ENCODE measurements around the gene UBE2J2. TPM values are rescaled to one million over a fixed set of nuclear protein-coding genes. Genes with fewer than 3 reads are reported as not detected.

UBE2J2 gene
- total RNA-seq, 6 experiments from 2014 or later = 56.2 to 67.9 (median 61.1) TPM

- Mint-ChIP-seq H3K9me3 (no peaks in the 10 kb centered on the region), H3K27me3 (ENCODE audit: insufficient read depth) (peaks cover 2% of the 10 kb centered on the region; the same call in 1 of the 2 replicates), H3K36me3 (ENCODE audit: low read depth) (no peaks in the 10 kb centered on the region), H3K4me1 (ENCODE audit: low read depth) (no peaks in the 10 kb centered on the region), H3K4me3 (no peak within 1 kb of the TSS), H3K27ac (no peak within 1 kb of the TSS)
- no peak for TF ChIP-seq CTCF (IDR thresholded peaks at IDR 0.05)
- DNase-seq = no peak
These were observed 26.9 kb downstream of the UBE2J2 start, which contains the start of gene C1QTNF12 for GRCh38 chr1:1246577-1247340. TSS of gene C1QTNF12 (minus strand) at chr1:1246722. CDS start at chr1:1246690, 32 bp downstream.

GRCh38 chr1:1245817-1246576 is 27.7 kb downstream of the UBE2J2 start:
- H3K9me3 Mint-ChIP-seq = no peaks in the 10 kb centered on the region
- H3K36me3 Mint-ChIP-seq (ENCODE audit: low read depth) = no peaks in the 10 kb centered on the region
- no peak for TF ChIP-seq CTCF (IDR thresholded peaks at IDR 0.05)
- no peak overlapping the region for H3K27ac Mint-ChIP-seq
- peaks cover under 1% of the 10 kb centered on the region; the same call in 1 of the 2 replicates for H3K27me3 Mint-ChIP-seq (ENCODE audit: insufficient read depth)
- H3K4me1 Mint-ChIP-seq (ENCODE audit: low read depth) = no peaks in the 10 kb centered on the region
- no peak overlapping the region for H3K4me3 Mint-ChIP-seq
- DNase-seq = no peak

GRCh38 chr1:1245178-1245816 is 28.4 kb downstream of the UBE2J2 start:
- peaks cover 2% of the 10 kb centered on the region; the same call in 1 of the 2 replicates for H3K27me3 Mint-ChIP-seq (ENCODE audit: insufficient read depth)
- H3K27ac Mint-ChIP-seq = no peak overlapping the region
- no peak for TF ChIP-seq CTCF (IDR thresholded peaks at IDR 0.05)
- no peaks in the 10 kb centered on the region for H3K9me3 Mint-ChIP-seq
- H3K36me3 Mint-ChIP-seq (ENCODE audit: low read depth) = no peaks in the 10 kb centered on the region
- H3K4me1 Mint-ChIP-seq (ENCODE audit: low read depth) = no peaks in the 10 kb centered on the region
- DNase-seq = no peak
- H3K4me3 Mint-ChIP-seq = no peak overlapping the region

- TF ChIP-seq CTCF (IDR thresholded peaks at IDR 0.05) = no peak
- no peak for DNase-seq
- Mint-ChIP-seq H3K4me3 (no peak overlapping the region), H3K27me3 (ENCODE audit: insufficient read depth) (peaks cover 4% of the 10 kb centered on the region), H3K36me3 (ENCODE audit: low read depth) (no peaks in the 10 kb centered on the region), H3K4me1 (ENCODE audit: low read depth) (no peaks in the 10 kb centered on the region), H3K9me3 (no peaks in the 10 kb centered on the region), H3K27ac (no peak overlapping the region)
These were observed 29.4 kb downstream of the UBE2J2 start for GRCh38 chr1:1244192-1244811.

- peaks cover 4% of the 10 kb centered on the region for H3K27me3 Mint-ChIP-seq (ENCODE audit: insufficient read depth)
- H3K36me3 Mint-ChIP-seq (ENCODE audit: low read depth) = no peaks in the 10 kb centered on the region
- no peak overlapping the region for H3K27ac Mint-ChIP-seq
- no peak for TF ChIP-seq CTCF (IDR thresholded peaks at IDR 0.05)
- H3K9me3 Mint-ChIP-seq = no peaks in the 10 kb centered on the region
- no peak overlapping the region for H3K4me3 Mint-ChIP-seq
- no peaks in the 10 kb centered on the region for H3K4me1 Mint-ChIP-seq (ENCODE audit: low read depth)
- DNase-seq = no peak
These were observed 29.9 kb downstream of the UBE2J2 start for GRCh38 chr1:1243807-1244191.

Measured in HFFc6 (cell line).